ENCODE measurements around the gene MYO7B. TPM values are rescaled to one million over a fixed set of nuclear protein-coding genes. Genes with fewer than 3 reads are reported as not detected.

MYO7B gene
- total RNA-seq, 4 donors from 2014 or later: 214 to 1,039 (median 594) TPM

DNA sequence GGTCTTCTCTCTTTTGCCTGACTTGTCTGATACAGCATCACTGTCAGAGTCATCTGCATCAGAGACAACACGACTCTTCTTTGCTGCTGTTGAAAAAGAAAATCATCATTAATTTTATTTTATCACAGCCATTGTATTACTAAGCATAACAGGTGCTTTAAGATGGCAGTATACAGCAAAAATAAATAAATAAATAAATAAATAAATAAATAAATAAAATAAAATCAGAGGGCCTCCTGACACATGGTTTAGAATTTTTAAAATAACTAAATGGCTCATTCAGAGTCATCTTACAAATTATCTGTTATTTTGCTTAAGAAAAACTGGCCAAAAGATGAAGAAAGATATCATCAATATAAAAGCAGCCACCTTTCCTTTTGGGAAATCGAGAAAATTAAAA lies 32.0 kb upstream of the MYO7B start:
- Histone ChIP-seq H3K4me3 (no peak overlapping the region), H3K4me1 (peaks cover 0 to 9% (median 0%) of the 10 kb centered on the region in 4 donors), H3K27ac (no peak overlapping the region), H3K9me3 (no peaks in the 10 kb centered on the region), H3K36me3 (peaks cover 0 to 71% (median 0%) of the 10 kb centered on the region in 3 donors), H3K27me3 (no peaks in the 10 kb centered on the region)
- DNase-seq: no peak
- TF ChIP-seq, protein P1, sequence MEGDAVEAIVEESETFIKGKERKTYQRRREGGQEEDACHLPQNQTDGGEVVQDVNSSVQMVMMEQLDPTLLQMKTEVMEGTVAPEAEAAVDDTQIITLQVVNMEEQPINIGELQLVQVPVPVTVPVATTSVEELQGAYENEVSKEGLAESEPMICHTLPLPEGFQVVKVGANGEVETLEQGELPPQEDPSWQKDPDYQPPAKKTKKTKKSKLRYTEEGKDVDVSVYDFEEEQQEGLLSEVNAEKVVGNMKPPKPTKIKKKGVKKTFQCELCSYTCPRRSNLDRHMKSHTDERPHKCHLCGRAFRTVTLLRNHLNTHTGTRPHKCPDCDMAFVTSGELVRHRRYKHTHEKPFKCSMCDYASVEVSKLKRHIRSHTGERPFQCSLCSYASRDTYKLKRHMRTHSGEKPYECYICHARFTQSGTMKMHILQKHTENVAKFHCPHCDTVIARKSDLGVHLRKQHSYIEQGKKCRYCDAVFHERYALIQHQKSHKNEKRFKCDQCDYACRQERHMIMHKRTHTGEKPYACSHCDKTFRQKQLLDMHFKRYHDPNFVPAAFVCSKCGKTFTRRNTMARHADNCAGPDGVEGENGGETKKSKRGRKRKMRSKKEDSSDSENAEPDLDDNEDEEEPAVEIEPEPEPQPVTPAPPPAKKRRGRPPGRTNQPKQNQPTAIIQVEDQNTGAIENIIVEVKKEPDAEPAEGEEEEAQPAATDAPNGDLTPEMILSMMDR (IDR thresholded peaks at IDR 0.05): no peak
- no peak for TF ChIP-seq POLR2A (IDR thresholded peaks at IDR 0.05)

DNA sequence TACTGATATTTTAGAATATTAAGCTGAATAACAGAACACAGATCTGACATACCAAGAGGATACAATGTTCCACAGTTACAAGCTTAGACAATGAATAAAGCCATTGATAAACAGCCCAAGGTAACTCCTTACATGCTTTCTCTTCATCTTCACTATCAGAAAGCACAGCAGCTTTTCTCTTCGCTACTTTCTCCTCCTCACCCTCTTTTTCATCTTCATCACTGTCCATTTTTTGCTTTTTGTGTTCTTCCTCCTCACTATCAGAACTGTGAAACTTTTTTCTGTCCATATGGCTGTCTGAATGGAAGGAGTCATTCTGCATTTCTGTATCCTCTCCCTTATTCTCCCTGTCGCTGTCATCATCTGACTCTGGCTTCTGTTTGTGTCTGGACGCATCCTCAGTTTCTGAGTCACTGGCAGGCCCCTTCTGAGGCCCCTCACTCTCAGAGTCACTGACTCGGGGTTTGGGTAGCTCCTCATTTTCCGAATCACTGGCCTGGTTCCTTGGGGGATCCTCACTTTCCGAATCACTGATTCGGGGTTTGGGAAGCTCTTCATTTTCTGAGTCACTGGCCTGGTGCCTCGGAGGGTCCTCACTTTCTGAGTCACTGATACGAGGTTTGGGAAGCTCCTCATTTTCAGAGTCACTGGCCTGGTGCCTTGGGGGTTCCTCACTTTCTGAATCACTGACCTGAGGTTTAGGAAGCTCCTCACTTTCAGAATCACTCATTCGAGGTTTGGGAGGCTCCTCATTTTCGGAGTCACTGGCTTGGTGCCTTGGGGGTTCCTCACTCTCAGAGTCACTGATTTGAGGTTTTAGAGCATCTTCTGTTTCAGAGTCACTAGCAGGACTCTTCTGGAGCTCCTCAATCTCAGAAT lies 30.7 kb upstream of the MYO7B start:
- Histone ChIP-seq H3K4me1 (peaks cover 0 to 18% (median 3%) of the 10 kb centered on the region in 4 donors), H3K36me3 (peaks cover 0 to 58% (median 0%) of the 10 kb centered on the region in 3 donors), H3K4me3 (no peak overlapping the region), H3K27ac (no peak overlapping the region), H3K9me3 (no peaks in the 10 kb centered on the region), H3K27me3 (no peaks in the 10 kb centered on the region)
- TF ChIP-seq, protein P1 (IDR thresholded peaks at IDR 0.05): no peak
- TF ChIP-seq POLR2A (IDR thresholded peaks at IDR 0.05): no peak
- no peak for DNase-seq

DNA sequence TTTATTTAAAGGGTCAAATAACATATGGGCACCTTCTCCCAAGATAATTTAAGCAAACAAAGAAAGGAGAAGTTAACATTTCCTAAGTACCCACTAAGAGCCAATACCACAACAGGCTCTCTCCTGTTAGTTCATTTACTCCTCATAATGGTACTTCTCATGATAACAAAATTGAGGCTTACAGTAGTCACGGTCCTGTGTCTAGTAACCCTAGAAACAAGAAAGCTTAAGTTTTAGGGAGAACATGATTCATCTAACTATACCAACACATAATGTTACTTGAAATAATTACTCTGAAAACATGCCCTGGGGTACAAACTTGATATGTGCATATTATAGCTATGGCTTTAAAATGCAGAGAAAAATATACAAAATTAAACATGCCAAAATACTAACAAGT lies 29.0 kb upstream of the MYO7B start:
- Histone ChIP-seq H3K4me3 (no peak overlapping the region), H3K4me1 (peaks cover 0 to 28% (median 3%) of the 10 kb centered on the region in 4 donors), H3K9me3 (no peaks in the 10 kb centered on the region), H3K27ac (no peak overlapping the region), H3K27me3 (no peaks in the 10 kb centered on the region), H3K36me3 (peaks cover 0 to 41% (median 0%) of the 10 kb centered on the region in 3 donors)
- TF ChIP-seq POLR2A (IDR thresholded peaks at IDR 0.05): no peak
- DNase-seq: no peak

DNA sequence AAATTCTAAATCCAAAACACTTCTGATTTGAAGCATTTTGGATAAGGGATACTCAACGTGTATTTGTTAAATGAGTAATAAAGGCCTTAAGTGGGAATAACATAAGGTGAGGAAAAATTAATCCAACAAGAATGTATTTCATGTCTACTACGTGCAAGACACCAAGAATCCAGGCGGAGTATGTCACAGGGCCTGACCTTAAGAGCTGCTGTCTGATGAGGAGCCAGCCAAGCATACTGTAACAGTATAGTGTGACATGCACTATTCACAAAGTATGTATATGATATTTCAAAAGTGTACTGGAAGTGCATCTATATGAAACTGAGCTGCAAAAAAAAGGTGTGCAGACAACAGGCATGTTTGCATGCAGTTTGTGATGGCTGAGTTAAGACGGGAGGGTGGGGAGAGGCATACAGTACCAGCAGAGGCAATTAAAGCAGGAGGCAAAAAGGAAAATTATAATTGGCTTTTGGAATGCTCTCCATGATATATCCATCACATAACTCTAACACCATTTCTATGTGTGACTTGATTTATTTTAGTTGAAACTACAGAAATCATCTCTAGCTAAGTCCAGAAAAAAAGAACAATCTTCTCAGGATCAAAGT lies 27.4 kb upstream of the MYO7B start:
- H3K27me3 ChIP-seq: no peaks in the 10 kb centered on the region
- no peaks in the 10 kb centered on the region for H3K9me3 ChIP-seq
- DNase-seq: no peak
- H3K4me3 ChIP-seq: no peak overlapping the region
- TF ChIP-seq POLR2A (IDR thresholded peaks at IDR 0.05): no peak
- TF ChIP-seq, protein P1 (IDR thresholded peaks at IDR 0.05): no peak
- peaks cover 0 to 30% (median 3%) of the 10 kb centered on the region in 4 donors for H3K4me1 ChIP-seq
- H3K27ac ChIP-seq: peak overlapping the region in 1 of 4 donors; percentile 50
- peaks cover 0 to 31% (median 0%) of the 10 kb centered on the region in 3 donors for H3K36me3 ChIP-seq

DNA sequence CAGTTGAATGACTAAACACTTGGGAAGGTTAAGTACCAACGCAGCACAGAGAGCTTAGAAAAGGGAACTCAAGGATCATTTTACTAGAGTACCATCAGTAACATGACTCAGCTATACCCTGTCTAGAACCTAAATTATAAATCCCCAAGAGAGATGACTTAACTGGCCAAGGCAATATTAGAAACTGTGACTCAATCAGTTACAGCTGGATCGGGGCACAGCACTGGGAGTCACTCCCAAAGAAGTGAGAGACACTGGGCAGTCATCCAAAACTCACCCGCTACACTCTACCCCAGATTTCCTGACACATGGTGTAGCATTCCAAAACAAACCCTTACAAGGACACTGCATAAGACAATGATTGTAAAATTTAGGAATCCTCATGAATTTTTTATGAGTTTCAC lies 26.9 kb upstream of the MYO7B start:
- peak in 1 of 3 donors; percentile 63 for DNase-seq
- Histone ChIP-seq H3K27me3 (no peaks in the 10 kb centered on the region), H3K9me3 (no peaks in the 10 kb centered on the region), H3K27ac (peak overlapping the region in 3 of 4 donors; percentile 15 to 54 (median 50)), H3K4me3 (no peak overlapping the region), H3K36me3 (peaks cover 0 to 26% (median 0%) of the 10 kb centered on the region in 3 donors), H3K4me1 (peaks cover 0 to 30% (median 3%) of the 10 kb centered on the region in 4 donors)
- TF ChIP-seq POLR2A (IDR thresholded peaks at IDR 0.05): no peak
- TF ChIP-seq, protein P1 (IDR thresholded peaks at IDR 0.05): no peak

DNA sequence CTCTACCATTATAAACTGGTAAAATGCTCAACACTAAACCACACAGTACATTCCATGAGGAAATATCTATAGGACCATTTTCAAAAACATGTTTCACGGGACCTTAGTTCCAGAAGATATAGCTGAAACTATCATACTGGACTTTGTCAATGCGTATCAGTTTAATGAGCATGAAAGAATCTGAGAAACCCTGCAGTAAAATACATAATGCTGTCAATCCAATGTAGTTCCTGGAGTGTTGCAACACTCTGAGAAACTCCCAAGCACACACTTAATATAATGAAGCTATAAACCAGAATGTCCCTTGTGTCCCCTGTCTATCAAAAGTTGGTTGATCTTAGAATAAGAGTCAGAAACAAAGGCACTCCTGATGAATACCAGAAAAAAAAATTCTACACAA lies 25.4 kb upstream of the MYO7B start:
- Histone ChIP-seq H3K9me3 (no peaks in the 10 kb centered on the region), H3K27ac (peak overlapping the region in 2 of 4 donors; percentile 50 to 58), H3K4me3 (no peak overlapping the region), H3K4me1 (peaks cover 0 to 35% (median 3%) of the 10 kb centered on the region in 4 donors), H3K27me3 (no peaks in the 10 kb centered on the region), H3K36me3 (peaks cover 0 to 25% (median 0%) of the 10 kb centered on the region in 3 donors)
- no peak for TF ChIP-seq POLR2A (IDR thresholded peaks at IDR 0.05)
- TF ChIP-seq, protein P1 (IDR thresholded peaks at IDR 0.05): no peak
- no peak for DNase-seq

Measured in Peyer's patch (tissue), 4 donors.